Measurements from ENCODE around the gene FHOD1.

Gene FHOD1

DNA sequence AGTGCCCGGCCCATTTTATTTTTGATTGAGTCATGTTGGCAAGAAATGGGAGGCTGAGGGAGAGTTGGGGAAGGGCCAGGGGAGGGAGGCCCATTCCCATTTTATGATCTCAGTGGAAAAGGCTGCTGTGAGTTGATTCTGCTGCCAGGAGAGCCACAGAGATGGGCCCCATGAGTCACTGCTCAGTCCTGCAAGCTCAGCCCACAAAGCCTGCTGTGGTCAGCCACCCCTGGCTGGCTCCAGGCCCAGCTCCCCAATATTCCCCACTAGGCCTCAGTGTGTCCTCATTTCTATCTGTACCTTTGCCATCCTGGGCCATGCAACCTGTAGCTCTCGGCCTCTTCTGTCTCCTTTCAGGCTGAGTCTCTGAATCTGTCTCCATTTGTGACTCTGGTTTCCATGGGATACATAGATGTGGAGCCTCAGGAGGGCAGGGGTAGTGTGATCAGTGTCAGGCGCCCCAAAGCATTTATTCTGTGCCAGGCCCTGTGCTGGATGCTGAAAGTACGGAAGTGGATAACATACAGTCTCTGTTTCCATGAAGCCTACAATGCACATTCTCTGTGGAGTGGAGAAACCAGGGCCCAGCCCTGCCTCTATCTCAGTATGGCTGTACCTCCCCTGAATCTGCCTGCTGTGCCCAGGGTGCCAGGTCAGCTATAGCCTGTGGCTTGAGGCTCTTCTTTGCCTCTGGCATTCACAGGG, 30.2 kb upstream of the FHOD1 start:
- H3K4me3 ChIP-seq (replicated peaks; ENCODE audit: low read depth, low read length), result peak overlapping the region; percentile 74
- peak; percentile 91 for DNase-seq (ENCODE audit: extremely low read depth, low read depth)
- TF ChIP-seq CTCF (IDR thresholded peaks at IDR 0.05; ENCODE audit: low read depth, low read length, missing control alignments), result no peak

DNA sequence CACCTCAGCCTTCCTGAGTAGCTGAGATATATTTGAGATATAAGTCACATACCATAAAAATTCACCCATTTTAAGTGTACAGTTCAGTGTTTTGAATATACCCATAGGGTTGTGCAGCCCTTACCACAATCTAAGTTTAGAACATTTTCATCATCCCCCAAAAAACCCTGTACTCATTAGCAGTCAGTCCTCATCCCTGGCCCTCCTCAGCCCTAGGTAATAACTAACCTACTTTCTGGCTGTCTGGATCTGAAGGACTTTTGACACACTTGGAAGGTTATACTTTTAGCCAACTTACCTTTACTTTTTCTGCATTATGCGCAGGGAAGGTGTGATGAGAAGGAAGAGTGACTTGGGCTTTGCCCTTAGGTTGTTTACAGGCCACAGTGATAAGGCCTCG, 28.0 kb upstream of the FHOD1 start:
- DNase-seq (ENCODE audit: extremely low read depth, low read depth), result no peak
- H3K4me3 ChIP-seq (replicated peaks; ENCODE audit: low read depth, low read length), result no peak overlapping the region
- no peak for TF ChIP-seq CTCF (IDR thresholded peaks at IDR 0.05; ENCODE audit: low read depth, low read length, missing control alignments)

- H3K4me3 ChIP-seq (replicated peaks; ENCODE audit: low read depth, low read length), result no peak overlapping the region
- no peak for TF ChIP-seq CTCF (IDR thresholded peaks at IDR 0.05; ENCODE audit: low read depth, low read length, missing control alignments)
- no peak for DNase-seq (ENCODE audit: extremely low read depth, low read depth)
These were observed 24.2 kb upstream of the FHOD1 start for GRCh38 chr16:67271446-67271845.

DNA sequence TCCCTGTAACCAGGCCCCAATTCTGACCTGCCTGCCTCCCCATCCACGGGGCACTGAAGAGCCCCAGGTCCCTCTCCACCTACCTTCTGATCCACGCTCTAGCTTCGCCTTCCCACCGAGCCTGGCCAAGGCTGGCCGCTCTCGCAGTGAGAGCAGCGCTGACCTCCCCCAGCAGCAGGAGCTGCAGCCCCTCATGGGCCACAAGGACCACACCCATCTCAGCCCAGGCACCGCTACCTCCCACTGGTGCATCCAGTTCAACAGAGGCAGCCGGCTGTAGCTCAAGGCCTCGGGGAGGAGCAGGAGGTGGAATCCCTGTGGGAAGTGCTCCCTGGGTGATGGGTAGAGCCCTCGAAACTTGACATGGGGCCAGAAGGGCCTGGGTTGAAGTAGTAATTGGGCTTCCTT, 23.7 kb upstream of the FHOD1 start:
- no peak for DNase-seq (ENCODE audit: extremely low read depth, low read depth)
- no peak for TF ChIP-seq CTCF (IDR thresholded peaks at IDR 0.05; ENCODE audit: low read depth, low read length, missing control alignments)
- no peak overlapping the region for H3K4me3 ChIP-seq (replicated peaks; ENCODE audit: low read depth, low read length)

DNA sequence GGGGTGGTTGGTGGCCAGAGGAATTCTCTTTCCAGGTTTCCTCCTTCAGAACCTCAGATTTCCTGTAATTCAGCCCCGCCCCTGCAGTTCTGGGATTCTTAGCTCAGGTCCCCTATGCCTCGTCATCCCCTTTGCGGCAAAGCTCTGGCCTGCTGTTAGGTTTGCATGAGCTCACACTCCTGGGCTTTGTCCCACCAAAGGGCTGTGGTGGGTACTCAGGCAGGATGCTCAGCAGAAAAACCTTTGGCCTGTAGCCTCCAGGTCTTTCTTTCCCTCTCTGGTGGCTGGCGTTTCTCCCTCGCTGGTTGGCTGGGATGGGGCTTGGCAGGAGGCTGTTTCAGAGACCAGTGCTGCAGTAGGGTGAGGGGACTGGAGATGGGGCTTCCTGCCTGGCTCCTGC, 22.5 kb upstream of the FHOD1 start:
- H3K4me3 ChIP-seq (replicated peaks; ENCODE audit: low read depth, low read length), result no peak overlapping the region
- DNase-seq (ENCODE audit: extremely low read depth, low read depth), result no peak
- TF ChIP-seq CTCF (IDR thresholded peaks at IDR 0.05; ENCODE audit: low read depth, low read length, missing control alignments), result no peak

GRCh38 chr16:67268136-67268579, 20.9 kb upstream of the FHOD1 start:
- no peak for TF ChIP-seq CTCF (IDR thresholded peaks at IDR 0.05; ENCODE audit: low read depth, low read length, missing control alignments)
- H3K4me3 ChIP-seq (replicated peaks; ENCODE audit: low read depth, low read length), result no peak overlapping the region
- DNase-seq (ENCODE audit: extremely low read depth, low read depth), result peak; percentile 29

GRCh38 chr16:67265834-67266233, 18.6 kb upstream of the FHOD1 start:
- no peak for TF ChIP-seq CTCF (IDR thresholded peaks at IDR 0.05; ENCODE audit: low read depth, low read length, missing control alignments)
- DNase-seq (ENCODE audit: extremely low read depth, low read depth), result no peak

More at GRCh38 chr16:67265834-67266233, 18.6 kb upstream of the FHOD1 start:
- no peak overlapping the region for H3K4me3 ChIP-seq (replicated peaks; ENCODE audit: low read depth, low read length)
